Measurements from ENCODE around the gene BCO2.

BCO2 gene

DNA sequence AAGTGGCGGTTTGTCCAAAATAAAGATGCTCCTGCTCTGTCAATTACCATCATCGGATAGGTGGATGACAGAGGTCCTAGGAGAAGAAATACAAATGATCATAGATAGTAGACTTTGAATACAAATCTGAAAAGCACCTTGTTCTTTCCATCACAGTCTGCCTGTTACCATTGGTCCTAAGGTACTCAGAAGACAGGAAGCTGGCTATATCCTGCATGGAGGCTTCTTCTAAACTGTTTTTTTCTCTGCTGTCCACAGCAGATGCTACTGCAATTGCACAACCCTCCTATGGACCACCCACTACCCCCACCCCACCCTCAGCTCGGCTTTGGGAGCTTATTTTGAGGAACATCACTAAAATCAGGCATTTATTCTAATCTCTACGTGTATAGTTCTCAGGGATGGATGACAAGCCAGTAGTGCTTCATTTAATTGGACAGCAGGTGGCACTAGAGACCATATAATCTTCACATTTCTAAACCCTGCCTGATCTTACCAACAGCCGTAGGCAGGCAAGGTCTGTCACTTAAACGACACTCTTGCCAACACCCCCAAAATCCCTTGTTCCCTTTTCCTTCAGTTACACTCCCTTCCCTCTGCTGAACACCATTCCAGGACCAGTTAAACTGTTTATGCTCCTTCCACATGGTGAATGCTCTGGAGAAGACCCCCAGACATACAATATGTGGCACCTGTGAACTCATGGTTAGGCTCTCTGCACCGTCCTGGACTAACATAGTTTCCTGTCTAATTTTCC lies 44.3 kb downstream of the BCO2 start:
- peak; percentile 75 for DNase-seq

- DNase-seq = no peak
These were observed 46.0 kb downstream of the BCO2 start for GRCh38 chr11:112221274-112221835.

DNA sequence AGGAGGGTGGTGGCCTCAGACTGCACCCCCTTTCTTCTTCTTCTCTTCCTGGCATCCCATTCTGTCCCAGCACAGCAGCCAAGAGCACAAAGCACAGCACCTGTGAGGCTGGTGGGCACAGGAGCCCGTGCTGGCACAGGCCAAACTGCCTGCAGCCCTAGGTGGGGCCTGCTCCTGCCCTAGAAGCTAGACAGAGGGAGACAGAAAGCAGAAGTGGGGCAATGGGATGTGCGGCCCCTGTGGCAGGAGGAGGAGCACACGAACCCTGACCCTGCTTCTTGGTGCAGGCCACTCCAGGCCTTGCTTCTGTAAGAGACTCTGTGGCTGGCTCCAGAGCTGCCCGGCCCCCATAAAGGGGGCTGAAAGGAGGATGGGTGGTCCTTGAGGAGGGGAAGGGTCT lies 47.0 kb downstream of the BCO2 start:
- DNase-seq = no peak

- no peak for DNase-seq
These were observed 47.8 kb downstream of the BCO2 start for GRCh38 chr11:112223121-112223520.

GRCh38 chr11:112223754-112224532 lies 48.6 kb downstream of the BCO2 start:
- no peak for DNase-seq

GRCh38 chr11:112225753-112226061 lies 50.4 kb downstream of the BCO2 start:
- DNase-seq = no peak

- peak; percentile 70 for DNase-seq
These were observed 50.9 kb downstream of the BCO2 start, which contains the start of gene PTS for GRCh38 chr11:112226062-112226830. Gene PTS (plus strand): TSS chr11:112226428. CDS start chr11:112226444, 16 bp downstream.

DNA sequence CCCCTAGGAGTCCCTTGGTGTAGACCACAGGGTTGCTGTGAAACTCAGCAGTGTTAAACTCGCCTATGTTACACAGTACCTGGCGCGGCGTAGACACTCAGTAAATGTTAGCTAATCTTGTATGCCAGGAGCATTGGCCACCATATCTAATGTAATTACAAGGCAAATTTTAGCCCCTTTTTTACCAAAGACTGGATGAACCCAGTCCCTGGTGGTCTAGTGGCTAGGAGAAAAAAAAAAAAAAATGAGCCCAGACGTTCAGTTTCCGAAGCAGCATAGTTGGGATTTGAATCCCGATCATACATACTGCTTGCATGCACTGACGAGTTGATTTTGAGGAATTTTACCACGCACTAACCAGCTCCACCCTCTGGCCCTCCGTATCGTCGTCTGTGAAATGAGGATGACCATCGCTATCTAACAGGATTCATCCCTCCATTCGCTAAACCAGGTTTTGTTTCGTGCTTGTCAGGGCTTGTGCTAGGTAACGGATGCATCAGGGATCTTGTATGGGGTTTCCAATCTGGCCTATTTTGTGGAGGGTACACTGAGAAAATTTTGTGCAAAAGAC lies 51.6 kb downstream of the BCO2 start:
- no peak for DNase-seq

- no peak for DNase-seq
These were observed 52.2 kb downstream of the BCO2 start for GRCh38 chr11:112227471-112227870.

DNA sequence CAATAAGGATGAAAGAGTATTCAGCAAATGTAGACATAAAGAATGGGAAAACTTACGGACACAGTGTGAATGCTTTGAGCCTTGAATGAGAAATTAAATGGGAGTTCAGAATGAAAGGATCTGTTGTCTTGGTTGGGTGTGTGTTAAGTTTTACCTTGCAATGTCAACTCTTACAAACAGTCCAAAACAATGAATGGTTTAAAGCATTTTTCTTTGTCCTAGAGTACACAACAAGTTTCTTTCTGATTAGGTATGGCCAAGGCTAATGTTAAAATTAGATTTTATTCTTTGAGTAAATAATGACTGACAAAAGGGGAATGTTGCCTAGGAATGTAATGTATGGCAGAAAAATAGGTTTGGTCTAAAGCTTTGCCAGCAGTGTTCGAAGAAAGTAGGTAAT lies 53.4 kb downstream of the BCO2 start:
- no peak for DNase-seq

DNA sequence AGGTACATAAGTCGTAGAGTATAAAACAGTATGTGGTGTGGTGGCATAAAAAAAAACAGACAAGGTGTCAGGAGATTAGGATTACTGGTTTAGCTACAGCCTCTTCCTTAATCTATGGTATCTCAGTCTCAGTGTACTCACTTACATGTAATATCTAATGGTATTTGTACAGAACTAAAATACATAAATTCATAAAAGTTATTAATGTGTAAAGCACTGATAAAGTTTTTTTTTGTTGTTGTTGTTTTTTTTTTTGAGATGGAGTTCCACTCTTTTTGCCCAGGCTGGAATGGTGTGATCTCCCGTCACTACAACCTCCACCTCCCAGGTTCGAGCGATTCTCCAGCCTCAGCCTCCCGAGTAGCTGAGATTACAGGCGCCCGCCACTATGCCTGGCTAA lies 53.8 kb downstream of the BCO2 start:
- no peak for DNase-seq

GRCh38 chr11:112229746-112230433 lies 54.6 kb downstream of the BCO2 start:
- no peak for DNase-seq

DNA sequence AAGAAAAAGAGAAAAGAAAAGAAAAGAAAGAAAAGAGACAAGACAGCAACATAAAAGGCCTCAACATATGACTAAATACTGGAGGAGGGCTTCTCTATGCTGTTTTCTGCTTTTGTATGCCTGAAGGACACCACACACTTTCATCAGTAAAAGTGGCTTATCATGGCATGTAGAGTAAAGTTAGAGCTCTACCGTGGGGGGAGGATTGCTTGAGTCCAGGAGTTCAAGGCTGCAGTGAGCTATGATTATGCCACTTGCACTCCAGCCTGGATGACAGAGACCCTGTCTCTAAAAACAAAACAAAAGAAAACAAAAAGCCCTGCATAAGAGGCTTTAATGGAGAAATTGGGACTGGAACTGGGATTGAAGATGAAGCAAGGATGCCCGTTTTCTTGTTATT lies 56.6 kb downstream of the BCO2 start:
- DNase-seq = no peak

GRCh38 chr11:112235750-112236390 lies 60.6 kb downstream of the BCO2 start:
- no peak for DNase-seq

GRCh38 chr11:112237451-112237850 lies 62.1 kb downstream of the BCO2 start:
- DNase-seq = no peak

- no peak for DNase-seq
These were observed 62.7 kb downstream of the BCO2 start for GRCh38 chr11:112238041-112238440.

- no peak for DNase-seq
These were observed 66.2 kb downstream of the BCO2 start for GRCh38 chr11:112241486-112241885.

DNA sequence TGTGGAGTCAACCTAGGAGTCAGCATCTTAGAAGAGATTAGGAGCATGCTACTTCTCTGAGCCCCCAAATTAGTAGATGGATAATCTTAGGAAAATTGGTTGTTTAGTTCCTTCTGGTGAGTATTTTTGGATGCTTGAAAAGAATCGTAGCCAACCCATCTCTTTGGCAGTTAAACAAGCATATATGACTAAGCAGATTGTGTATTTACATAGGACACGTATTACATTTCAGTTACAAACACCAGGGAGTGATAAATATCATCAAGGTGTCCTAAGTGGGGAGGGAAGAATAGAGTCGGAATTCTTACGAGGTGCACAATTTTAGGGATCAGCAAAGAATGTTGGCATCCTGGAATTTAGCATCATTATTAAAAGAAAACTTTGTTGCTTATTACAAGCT lies 71.9 kb downstream of the BCO2 start:
- DNase-seq = no peak

GRCh38 chr11:112248201-112248600 lies 72.9 kb downstream of the BCO2 start:
- no peak for DNase-seq

- peak; percentile 12 for DNase-seq
These were observed 74.7 kb downstream of the BCO2 start for GRCh38 chr11:112249871-112250610.

DNA sequence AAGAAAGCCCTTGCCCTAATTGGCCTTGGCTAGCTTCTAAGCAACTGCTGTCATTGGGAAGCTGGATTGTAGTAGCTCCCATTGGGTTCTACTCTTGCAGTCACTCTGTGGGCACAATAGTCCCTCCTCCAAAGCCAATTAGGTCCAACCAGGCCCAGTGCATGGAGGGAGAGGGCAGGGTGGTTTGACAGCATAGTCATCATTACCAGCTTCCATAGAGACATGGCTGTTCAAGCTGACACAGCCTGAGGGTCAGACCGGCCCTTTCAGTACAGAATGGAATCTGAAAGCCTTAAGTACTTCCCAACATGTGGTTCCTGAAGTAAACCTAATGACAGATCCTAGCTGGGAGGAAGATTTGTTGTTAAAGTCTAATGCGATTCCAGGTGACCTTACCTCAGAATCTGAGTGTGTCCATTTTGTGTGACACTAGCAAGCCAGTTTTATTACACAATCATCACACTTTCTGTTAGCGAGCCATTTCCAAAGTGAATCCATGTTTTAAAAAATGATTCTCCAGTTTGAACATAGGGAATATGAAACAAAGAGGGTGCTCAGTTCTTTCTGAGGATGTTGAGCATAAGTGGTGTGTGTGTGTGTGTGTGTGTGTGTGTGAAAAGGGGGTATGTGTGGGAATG lies 78.4 kb downstream of the BCO2 start:
- DNase-seq = no peak
